HCEC 1CT (cell line): Measurements from ENCODE around the gene ADAM33.

ENCODE experiments used
- DNase-seq: peaks from one replicate; pipeline ENCODE4 v3.0.0-alpha.2; 2017

ADAM33 gene

DNA sequence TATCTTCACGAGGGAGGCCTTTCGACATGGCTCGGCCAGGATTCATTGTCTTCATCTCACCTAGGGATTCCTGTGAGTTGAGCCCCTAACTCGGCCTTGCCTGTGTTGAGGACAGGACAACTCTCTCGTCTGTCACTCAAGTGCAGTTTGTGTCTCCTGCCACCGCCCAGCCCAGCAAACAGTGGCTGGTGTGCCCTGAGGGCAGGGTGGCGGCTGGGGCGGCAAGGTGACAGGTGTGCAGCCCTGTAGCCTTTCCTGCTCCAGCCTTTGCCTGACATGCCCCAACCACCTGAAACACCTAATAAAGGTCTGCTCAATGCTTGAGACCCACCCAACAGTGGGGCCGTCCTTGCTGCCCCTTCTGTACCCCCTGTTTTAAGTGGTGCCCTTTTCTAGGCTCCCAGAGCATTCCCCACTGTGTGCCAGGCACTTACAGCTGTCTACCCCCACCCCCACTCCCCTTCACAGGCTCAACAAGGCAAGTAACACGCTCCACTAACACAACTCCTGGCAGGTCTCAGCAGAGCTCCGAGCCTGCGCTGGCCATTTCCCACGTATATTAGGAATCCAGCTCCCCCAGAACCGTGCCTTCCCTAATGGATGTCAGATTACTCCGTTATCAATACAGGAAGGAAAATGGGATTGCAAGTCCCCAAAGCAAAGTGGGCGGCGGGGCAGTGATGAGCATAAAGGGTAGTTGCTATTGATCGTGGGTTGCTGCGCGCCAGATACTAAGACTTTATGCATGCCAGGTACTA, 36.3 kb downstream of the ADAM33 start:
- no peak for DNase-seq

DNA sequence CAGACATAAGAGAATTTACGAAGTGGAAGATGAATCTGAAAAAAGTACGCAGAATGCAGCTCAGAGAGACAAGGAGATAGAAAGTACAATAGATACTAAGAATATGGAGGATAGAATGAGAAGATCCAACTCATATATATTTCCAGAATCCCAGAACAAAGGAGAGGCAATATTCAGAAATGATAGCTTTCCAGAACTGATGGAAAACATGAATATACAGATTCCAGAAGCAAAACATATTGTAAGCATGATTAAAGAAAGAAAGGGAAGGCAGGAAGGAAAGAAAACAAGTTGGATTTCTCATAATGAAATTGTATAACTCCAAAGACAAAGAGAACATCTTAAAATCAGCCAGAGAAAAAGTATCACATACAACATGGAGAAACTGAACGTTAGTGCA, 41.6 kb downstream of the ADAM33 start:
- DNase-seq: no peak

DNA sequence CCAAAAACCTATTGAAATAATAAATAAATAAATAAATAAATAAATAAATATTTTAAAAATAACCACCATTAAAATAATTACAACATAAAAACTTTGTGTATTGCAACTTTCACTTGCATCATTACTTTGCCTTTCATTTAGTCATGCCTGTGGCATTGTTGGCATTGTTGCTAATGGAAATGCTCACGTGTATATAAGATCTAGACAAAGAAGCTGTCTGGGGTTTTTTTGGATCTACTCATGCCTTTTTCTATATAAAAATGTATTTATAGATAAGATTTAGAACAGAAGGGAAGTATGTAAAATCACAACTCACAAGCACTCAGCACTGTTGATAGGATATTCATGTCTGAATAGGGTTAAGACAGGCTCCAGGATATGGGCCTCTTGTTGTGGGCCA, 46.5 kb downstream of the ADAM33 start:
- no peak for DNase-seq

DNA sequence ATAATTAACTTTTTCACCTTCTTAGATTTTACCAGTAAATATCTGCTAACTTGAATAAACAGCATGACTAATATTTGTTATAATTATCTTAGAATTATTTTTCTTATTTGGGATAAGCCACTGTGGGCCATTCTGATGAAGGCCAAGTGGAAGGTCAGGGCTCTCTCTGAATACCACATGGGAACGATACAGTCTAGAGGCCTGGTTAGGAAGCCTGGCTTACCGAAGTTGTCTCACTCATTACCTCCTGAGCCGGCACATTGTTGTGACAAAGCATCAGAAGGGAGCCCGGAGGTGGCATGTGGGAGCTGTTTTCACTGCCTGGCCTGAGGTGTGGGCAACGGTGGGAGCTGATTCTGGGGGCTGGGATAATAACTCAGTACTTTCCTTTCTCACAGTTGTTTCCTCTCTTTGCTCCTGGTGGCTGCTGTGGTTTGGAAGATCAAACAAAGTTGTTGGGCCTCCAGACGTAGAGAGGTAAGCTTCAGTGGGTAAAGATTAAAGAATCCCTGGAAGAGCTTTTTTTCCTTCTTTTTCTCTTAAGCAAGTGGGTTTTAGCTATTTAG, 47.8 kb downstream of the ADAM33 start:
- no peak for DNase-seq

DNA sequence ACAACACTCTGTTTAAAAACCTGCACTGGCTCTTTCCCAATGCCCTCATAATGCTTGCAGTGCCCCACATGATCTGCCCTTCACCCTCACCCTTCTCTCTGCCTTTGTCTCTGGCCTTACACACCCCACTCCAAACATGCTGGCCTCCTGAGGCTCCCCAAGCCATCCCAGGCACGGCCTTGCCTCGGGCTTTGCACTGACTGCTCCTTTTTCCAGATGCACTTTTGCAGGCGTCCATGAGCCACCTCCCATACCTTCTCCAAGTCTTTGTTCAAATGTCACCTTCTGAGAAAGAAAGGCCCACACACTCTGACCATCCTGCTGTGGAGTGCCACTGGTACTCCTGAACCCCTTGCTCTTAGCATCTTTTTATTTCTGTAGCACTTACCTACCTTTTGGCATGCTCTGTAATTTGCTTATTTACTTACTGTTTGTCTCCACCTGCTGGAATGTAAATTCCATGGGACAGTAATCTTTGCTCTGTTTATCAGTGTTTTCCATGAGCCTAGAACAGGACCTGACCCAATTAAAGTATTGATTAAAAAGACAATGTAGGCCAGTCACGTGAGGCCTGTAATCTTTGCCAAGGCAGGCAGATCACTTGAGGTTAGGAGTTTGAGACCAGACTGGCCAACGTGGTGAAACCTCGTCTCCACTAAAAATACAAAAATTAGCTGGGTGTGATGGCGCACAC, 49.4 kb downstream of the ADAM33 start:
- DNase-seq: no peak

DNA sequence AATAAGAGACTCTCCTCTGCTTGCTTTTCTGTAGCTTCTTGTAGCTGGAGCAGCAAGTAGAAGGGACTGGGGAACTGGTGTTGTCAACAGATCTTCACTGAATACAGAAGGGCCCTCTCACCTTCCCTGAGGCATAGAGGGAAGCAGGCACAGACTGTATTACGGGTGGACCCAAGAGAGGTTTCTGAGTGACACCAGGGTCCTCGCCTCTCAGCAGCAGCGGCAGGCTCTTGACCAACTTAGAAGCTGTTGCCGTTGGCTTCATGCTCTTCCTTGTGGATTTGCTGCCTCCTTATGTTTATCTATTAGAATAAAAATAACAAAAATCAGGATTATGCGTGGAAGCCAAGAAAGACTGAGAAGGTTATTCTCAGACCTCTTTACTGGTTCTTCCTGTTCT, 50.3 kb downstream of the ADAM33 start:
- no peak for DNase-seq

DNA sequence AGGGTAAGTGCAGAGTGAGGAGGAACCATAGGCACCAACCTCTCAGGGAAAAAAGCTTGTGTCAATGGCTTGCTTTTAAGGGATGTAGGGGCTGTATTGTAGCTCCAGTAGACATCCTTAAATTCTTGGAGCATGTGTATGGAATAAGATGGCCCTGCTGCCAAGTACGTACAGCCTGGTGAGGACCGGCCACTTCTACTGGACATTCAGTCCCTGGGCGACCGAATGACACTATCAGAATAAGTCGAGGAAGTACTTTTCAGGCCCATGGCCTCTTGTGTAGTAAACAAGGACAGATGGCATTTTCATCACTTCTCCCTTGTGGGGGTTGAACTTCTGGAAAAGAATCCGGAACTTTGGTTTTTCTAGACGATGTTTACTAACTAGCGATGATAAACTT, 51.4 kb downstream of the ADAM33 start:
- DNase-seq: no peak

DNA sequence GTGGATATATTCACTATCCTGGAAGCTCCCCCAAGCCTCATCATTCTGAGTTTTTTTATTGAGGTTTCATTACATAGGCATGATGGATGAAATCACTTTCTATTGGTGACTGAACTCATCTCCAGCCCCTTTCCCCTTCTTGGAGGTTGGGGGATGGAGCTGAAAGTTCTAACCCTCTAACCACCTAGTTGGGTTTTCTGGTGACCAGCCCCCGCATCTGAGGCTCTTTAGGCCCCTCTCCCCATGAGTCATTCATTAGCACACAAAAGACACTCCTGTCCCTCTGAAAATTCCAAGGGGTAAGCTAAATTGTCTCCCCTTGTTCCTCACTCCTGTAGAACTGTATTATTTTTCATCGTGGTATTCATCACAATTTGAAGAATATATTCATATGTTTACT, 51.9 kb downstream of the ADAM33 start:
- DNase-seq: no peak

DNA sequence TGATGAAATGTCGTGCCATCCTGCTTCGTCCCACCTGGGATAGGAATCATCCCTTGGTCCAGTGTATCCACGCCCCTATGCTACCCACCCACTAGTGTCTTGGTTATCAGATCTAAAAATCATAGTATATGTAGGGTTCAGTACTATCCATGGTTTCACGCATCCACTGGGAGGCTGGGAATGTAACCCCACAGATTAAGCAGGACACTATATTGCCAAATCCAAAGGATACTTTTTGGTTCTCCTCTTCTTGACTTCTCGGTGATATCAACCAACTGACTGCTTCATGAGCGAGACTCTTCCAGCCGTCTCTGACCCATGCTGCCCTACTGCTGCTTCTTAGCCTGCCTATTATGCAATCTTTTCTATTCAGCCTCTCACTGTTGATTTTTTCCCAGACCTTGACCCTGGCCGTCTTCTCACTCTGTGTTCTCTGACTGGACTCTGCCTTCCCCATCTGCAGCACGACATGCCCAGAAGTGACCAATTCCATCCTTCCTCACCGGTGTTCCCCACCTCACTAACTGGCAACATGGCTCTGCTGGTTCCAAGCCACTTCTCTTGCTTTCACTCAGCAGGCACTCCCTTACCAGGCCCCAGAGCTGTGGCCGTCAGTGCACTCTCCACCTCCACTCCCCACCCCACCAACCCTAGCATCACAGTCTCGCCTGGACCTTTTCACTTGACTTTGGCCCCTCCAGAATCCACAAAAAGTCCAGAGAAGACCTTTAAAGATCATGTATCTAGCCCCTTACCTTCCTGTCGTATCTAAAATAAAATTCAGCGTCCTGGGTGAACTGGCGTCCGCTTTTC, 53.1 kb downstream of the ADAM33 start:
- no peak for DNase-seq

DNA sequence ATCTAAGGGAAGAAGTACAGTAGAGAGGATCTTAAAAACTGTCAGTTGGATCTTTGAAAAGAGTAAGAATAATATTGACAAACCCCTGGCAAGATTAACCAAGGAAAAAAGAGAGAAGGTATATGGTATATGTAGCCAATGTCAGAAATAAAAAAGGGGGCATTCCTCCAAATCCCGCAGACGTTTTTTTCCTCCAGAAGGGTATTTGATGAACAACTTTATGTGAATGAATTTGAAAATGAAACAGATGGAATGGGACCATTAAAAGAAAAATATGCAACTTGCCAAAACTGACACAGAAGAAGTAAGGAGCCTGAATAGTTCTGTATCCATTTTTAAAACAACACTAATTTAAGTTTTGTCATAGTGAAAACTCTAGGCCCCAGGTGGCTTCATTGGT, 54.3 kb downstream of the ADAM33 start:
- no peak for DNase-seq

DNA sequence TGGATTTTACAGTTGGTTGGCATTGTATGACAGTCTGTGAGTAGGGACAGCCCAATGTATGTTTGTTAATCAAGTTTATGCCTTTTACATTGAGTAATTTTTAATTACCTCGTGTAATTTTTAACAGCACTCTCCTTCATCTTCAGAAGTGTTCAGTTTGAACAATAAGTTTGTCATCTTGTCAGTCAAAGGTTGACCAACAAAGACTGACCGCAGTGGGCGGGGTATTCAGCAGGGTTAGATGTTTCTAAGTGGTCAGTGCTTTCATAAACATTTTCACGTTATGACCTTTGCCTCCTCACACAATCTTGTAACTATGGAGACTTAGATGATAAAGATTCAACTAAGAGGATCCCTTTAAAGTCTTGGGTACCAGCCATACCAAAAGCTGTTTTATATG, 59.4 kb downstream of the ADAM33 start:
- no peak for DNase-seq

DNA sequence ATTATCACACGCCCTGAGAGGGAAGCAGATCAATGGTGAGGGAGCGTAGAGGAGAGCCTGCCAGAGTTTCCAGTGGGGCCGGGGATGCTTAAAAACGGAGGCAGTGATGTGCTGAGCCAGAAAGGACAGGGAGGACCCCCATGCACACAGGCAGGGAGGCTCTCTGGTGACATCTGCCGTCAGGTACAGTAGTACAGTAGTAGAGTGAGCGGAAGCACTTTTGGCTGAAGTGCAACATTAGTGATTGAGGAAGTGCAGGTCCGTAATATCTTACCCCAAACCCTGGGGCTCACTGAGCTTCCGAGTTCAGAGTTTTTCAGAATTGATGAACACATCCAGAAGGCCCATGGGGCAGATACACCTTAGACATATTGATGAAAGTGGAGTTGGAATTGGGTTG, 60.7 kb downstream of the ADAM33 start:
- no peak for DNase-seq
